ENCODE results near the gene FBXO33. TPM values are rescaled to one million over a fixed set of nuclear protein-coding genes. Genes with fewer than 3 reads are reported as not detected.

FBXO33 gene
- total RNA-seq, 1 experiment from 2014 or later, result 13.1 TPM

DNA sequence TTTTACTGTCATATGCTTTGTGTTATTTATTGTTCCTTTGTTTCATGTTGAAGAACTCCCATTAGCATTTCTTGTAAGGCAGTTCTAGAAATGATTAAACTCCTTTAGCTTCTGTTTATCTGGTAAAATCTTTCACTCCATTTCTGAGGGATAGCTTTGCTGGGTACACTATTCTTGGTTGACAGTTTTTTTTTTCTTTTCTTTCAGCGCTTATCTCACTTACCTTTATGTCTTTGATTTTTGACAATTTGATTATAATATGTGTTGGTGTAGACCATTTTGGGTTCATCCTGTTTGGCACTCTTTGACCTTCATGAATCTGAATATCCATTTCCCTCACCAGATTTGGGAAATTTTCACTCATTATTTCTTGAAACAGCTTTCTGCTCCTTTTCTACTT is 16.2 kb downstream of the FBXO33 start:
- H3K36me3 ChIP-seq (replicated peaks; ENCODE audit: control insufficient read depth, insufficient read depth, low read length), result no peaks in the 10 kb centered on the region
- DNase-seq, result no peak
- no peaks in the 10 kb centered on the region for H3K27me3 ChIP-seq (ENCODE audit: control insufficient read depth, insufficient read depth, low read length)
- H3K4me3 ChIP-seq (ENCODE audit: insufficient read depth, low read depth, low read length), result no peak overlapping the region

GRCh38 chr14:39406560-39406959 is 25.7 kb downstream of the FBXO33 start:
- no peak for DNase-seq
- no peaks in the 10 kb centered on the region for H3K36me3 ChIP-seq (replicated peaks; ENCODE audit: control insufficient read depth, insufficient read depth, low read length)
- H3K27me3 ChIP-seq (ENCODE audit: control insufficient read depth, insufficient read depth, low read length), result no peaks in the 10 kb centered on the region
- H3K4me3 ChIP-seq (ENCODE audit: insufficient read depth, low read depth, low read length), result no peak overlapping the region

DNA sequence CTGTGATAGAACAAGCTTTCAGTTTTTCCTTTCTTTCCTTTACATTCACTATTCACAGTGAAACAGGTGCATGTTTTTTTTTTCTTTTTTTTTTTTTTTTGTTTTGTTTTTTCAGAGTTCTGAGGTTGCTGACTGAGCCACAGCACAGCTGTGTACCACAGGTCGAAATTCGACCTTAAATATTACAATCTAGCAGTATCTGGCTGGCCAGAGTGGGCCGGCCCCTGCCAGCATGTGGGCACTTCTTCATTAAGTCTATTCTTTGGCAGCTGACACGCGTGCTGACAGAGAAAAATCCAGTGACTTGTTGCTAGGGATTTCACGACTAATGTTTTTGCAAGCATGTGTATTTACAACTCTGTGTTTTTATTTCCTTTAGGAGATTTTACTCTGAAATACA is 33.9 kb downstream of the FBXO33 start:
- no peak for DNase-seq
- no peaks in the 10 kb centered on the region for H3K27me3 ChIP-seq (ENCODE audit: control insufficient read depth, insufficient read depth, low read length)

DNA sequence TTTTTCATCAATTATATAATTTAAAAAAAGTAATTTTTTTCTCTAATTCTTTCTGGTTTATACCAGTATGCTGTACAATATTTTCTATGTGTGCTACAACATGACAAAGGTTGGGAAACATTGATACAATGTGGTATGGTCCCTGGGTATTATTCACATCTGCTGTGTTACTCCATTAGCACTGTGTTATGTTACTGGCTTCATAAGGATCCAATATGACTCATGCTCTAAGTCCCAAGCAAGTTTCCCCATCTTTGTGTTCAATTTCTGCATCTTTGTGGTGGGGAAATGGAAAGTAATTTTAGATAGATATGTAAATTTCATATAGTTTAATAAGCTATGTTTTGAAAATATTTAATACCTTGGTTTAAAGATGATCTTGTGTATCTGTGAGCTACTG is 35.8 kb downstream of the FBXO33 start:
- Histone ChIP-seq H3K4me3 (ENCODE audit: insufficient read depth, low read depth, low read length) (no peak overlapping the region), H3K27me3 (ENCODE audit: control insufficient read depth, insufficient read depth, low read length) (no peaks in the 10 kb centered on the region), H3K36me3 (replicated peaks; ENCODE audit: control insufficient read depth, insufficient read depth, low read length) (peaks cover 1% of the 10 kb centered on the region; the same call in 1 of the 2 replicates)
- DNase-seq, result no peak

More for the DNA sequence above, 33.9 kb downstream of the FBXO33 start:
- peaks cover 1% of the 10 kb centered on the region; the same call in 1 of the 2 replicates for H3K36me3 ChIP-seq (replicated peaks; ENCODE audit: control insufficient read depth, insufficient read depth, low read length)
- H3K4me3 ChIP-seq (ENCODE audit: insufficient read depth, low read depth, low read length), result no peak overlapping the region

DNA sequence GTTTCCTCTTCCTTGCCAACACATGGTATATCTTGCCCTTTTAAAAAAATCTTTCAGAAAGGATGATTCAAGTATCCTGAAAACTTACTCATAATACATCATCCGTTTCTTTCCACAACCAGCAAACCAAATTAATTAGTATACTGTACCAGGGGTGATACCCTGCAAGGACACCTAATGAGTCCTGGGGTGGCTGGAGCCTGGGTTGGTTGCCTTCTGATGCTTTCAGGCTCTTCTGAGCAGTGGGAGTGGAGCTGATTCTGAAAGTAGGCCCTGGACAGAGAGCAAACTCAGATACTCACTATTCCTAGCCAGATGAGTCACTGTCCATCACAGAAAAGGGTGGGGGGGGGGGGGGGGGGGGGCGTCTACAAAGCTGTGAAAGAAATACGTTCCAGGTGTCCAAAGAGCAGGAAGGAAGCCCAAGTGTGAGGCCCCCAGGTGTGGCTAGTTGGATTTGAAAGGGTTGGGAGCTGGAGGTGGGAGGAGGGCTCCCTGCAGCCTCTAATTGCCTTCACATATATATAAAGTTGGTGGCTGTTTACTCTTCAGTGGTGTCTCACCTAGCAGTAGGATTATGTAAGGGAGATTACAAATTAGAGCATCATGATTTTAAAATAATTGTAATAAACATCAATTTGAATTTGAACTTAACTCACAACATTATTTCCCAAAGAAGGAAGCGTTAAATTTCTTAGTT is 36.5 kb downstream of the FBXO33 start:
- Histone ChIP-seq H3K27me3 (ENCODE audit: control insufficient read depth, insufficient read depth, low read length) (no peaks in the 10 kb centered on the region), H3K4me3 (ENCODE audit: insufficient read depth, low read depth, low read length) (no peak overlapping the region), H3K36me3 (replicated peaks; ENCODE audit: control insufficient read depth, insufficient read depth, low read length) (no peaks in the 10 kb centered on the region; the same call in 1 of the 2 replicates)
- peak; percentile 14 for DNase-seq

DNA sequence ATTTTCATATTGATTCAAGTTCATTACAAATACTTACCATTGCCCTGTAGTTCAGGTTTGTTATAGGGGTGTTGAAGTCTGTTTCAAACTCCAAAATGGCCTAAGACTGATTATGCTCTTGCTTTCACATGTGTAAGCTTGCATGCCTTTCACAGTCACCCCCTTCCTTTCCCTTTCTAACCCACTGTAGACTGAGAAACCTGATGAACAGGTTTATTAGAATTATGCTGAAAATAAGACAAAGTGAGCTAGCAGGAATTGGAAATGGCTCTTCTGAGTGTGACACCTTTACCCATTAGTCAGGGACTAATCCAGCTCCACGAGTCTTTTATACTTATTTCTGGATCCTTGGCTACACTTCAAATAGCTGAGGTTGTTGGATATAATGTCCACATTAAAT is 38.9 kb downstream of the FBXO33 start:
- H3K27me3 ChIP-seq (ENCODE audit: control insufficient read depth, insufficient read depth, low read length), result no peaks in the 10 kb centered on the region
- H3K36me3 ChIP-seq (replicated peaks; ENCODE audit: control insufficient read depth, insufficient read depth, low read length), result no peaks in the 10 kb centered on the region
- H3K4me3 ChIP-seq (ENCODE audit: insufficient read depth, low read depth, low read length), result no peak overlapping the region
- no peak for DNase-seq

- H3K36me3 ChIP-seq (replicated peaks; ENCODE audit: control insufficient read depth, insufficient read depth, low read length), result no peaks in the 10 kb centered on the region
- H3K4me3 ChIP-seq (ENCODE audit: insufficient read depth, low read depth, low read length), result no peak overlapping the region
- H3K27me3 ChIP-seq (ENCODE audit: control insufficient read depth, insufficient read depth, low read length), result no peaks in the 10 kb centered on the region
- no peak for DNase-seq
These were observed 48.1 kb downstream of the FBXO33 start for GRCh38 chr14:39384177-39384576.

GRCh38 chr14:39383741-39384140 is 48.5 kb downstream of the FBXO33 start:
- Histone ChIP-seq H3K27me3 (ENCODE audit: control insufficient read depth, insufficient read depth, low read length) (no peaks in the 10 kb centered on the region), H3K4me3 (ENCODE audit: insufficient read depth, low read depth, low read length) (no peak overlapping the region), H3K36me3 (replicated peaks; ENCODE audit: control insufficient read depth, insufficient read depth, low read length) (no peaks in the 10 kb centered on the region)
- no peak for DNase-seq

DNA sequence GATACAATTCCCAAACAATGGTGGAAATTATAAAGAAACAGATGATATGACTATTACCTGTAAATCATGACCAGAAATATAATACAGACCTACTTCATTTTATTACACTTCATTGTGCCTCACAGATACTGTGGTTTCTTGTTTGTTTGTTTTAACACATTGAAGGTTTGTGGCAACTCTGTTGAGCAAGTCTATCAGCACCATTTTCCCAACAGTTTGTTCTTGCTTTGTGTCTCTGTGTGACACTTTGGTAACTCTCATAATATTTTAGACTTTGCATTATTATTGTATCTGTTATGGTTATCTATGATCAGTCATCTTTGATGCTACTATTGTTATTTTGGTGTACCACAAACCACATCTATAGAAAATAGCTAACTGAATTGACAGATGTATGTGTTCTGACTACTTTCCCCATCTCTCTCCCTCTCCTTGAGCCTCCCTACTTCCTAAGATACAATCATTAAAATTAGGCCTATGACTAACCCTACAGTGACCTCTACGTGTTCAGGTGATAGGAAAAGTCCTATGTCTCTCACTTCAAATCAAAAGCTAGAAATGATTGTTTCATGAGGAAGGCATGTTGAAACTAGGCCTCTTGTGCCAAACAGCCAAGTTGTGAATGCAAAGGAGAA is 49.1 kb downstream of the FBXO33 start:
- Histone ChIP-seq H3K4me3 (ENCODE audit: insufficient read depth, low read depth, low read length) (no peak overlapping the region), H3K36me3 (replicated peaks; ENCODE audit: control insufficient read depth, insufficient read depth, low read length) (no peaks in the 10 kb centered on the region), H3K27me3 (ENCODE audit: control insufficient read depth, insufficient read depth, low read length) (no peaks in the 10 kb centered on the region)
- DNase-seq, result no peak

DNA sequence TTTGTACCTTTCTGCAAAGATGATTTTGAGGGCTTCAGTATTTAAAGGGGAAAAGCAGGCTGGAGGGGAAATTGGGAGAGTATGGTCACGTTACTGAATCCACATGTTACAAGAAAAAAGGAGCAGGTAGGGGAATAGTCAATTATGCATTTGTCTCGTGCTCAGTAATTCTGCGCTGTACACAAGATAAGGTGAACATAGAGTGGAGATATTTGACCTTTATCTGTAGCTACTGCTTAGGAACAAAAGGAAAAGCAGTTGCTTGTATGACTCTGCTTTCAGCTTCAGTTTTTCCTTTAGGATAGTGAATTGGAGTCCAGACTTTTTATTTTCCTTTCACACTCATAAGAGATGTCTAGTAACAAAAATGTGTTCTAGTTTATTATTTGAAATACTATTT is 49.8 kb downstream of the FBXO33 start:
- DNase-seq, result no peak
- Histone ChIP-seq H3K4me3 (ENCODE audit: insufficient read depth, low read depth, low read length) (no peak overlapping the region), H3K36me3 (replicated peaks; ENCODE audit: control insufficient read depth, insufficient read depth, low read length) (no peaks in the 10 kb centered on the region), H3K27me3 (ENCODE audit: control insufficient read depth, insufficient read depth, low read length) (no peaks in the 10 kb centered on the region)

- Histone ChIP-seq H3K27me3 (ENCODE audit: control insufficient read depth, insufficient read depth, low read length) (no peaks in the 10 kb centered on the region), H3K36me3 (replicated peaks; ENCODE audit: control insufficient read depth, insufficient read depth, low read length) (no peaks in the 10 kb centered on the region), H3K4me3 (ENCODE audit: insufficient read depth, low read depth, low read length) (no peak overlapping the region)
- DNase-seq, result no peak
These were observed 50.9 kb downstream of the FBXO33 start for GRCh38 chr14:39381366-39381765.

DNA sequence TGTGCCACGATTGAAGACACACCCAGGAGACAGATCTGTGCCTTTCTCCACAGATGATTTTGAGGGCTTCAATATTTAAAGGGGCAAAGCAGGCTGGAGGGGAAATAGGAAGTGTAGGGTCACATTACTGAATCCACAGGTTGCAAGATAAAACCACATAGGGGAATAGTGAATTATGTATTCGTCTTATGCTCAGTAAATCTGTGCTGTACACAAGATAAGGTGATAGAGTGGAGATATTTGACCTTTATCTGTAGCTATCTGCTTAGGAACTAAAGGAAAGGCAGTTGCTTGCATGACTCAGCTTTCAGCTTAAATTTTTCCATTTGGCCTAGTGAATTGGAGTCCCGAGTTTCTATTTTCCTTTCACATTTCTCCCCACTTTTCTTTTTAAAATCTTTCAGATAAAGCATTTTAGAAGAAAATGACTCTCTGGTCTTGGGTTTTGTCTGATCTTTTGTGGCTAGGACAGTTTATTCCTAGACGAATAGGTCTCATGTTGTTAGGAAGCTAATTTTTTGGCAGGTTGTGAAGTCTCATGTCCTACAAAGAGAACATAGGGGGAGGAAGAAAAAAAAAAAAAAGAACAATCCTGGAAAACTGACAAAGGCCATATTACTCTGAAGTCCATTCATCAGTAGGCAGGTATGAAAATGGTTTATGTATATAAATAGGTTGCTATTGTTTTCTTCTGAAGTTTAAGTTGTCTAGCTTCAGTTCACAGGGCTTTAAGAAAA is 55.4 kb downstream of the FBXO33 start:
- DNase-seq, result no peak
- no peak overlapping the region for H3K4me3 ChIP-seq (ENCODE audit: insufficient read depth, low read depth, low read length)
- no peaks in the 10 kb centered on the region for H3K27me3 ChIP-seq (ENCODE audit: control insufficient read depth, insufficient read depth, low read length)
- H3K36me3 ChIP-seq (replicated peaks; ENCODE audit: control insufficient read depth, insufficient read depth, low read length), result no peaks in the 10 kb centered on the region

- no peak for DNase-seq
- H3K4me3 ChIP-seq (ENCODE audit: insufficient read depth, low read depth, low read length), result no peak overlapping the region
- H3K27me3 ChIP-seq (ENCODE audit: control insufficient read depth, insufficient read depth, low read length), result no peaks in the 10 kb centered on the region
- no peaks in the 10 kb centered on the region for H3K36me3 ChIP-seq (replicated peaks; ENCODE audit: control insufficient read depth, insufficient read depth, low read length)
These were observed 57.4 kb downstream of the FBXO33 start for GRCh38 chr14:39374851-39375250.

GRCh38 chr14:39372656-39373055 is 59.6 kb downstream of the FBXO33 start:
- Histone ChIP-seq H3K27me3 (ENCODE audit: control insufficient read depth, insufficient read depth, low read length) (no peaks in the 10 kb centered on the region), H3K36me3 (replicated peaks; ENCODE audit: control insufficient read depth, insufficient read depth, low read length) (no peaks in the 10 kb centered on the region), H3K4me3 (ENCODE audit: insufficient read depth, low read depth, low read length) (no peak overlapping the region)
- no peak for DNase-seq

GRCh38 chr14:39370415-39370814 is 61.8 kb downstream of the FBXO33 start:
- no peaks in the 10 kb centered on the region for H3K27me3 ChIP-seq (ENCODE audit: control insufficient read depth, insufficient read depth, low read length)
- no peak overlapping the region for H3K4me3 ChIP-seq (ENCODE audit: insufficient read depth, low read depth, low read length)
- no peak for DNase-seq
- H3K36me3 ChIP-seq (replicated peaks; ENCODE audit: control insufficient read depth, insufficient read depth, low read length), result no peaks in the 10 kb centered on the region
